Measurements from ENCODE around the gene SUPT20H. TPM values are rescaled to one million over a fixed set of nuclear protein-coding genes. Genes with fewer than 3 reads are reported as not detected.

Gene SUPT20H
- polyA plus RNA-seq (80.7 and 89.2 TPM in 2 replicates), polyA minus RNA-seq (152 and 179 TPM in 2 replicates)

GRCh38 chr13:37058910-37059847 is at the start of gene SUPT20H:
SUPT20H (minus strand) TSS chr13:37059688; CDS start chr13:37051490, 8,198 bp downstream.
- Histone ChIP-seq H3F3A (ENCODE audit: insufficient read depth, low read length, poor library complexity, severe bottlenecking) (no peaks in the 10 kb centered on the region), H3K9me3 (ENCODE audit: low read length) (no peaks in the 10 kb centered on the region), H3K36me3 (ENCODE audit: insufficient read depth, low read length) (no peaks in the 10 kb centered on the region), H3K79me2 (replicated peaks; ENCODE audit: insufficient read depth, low read length) (peaks cover 22% of the 10 kb centered on the region), H3K27ac (ENCODE audit: low read length) (peak within 1 kb of the TSS; percentile 90), H2AFZ (ENCODE audit: low read depth, low read length) (peak within 1 kb of the TSS; percentile 86), H3K9me2 (ENCODE audit: insufficient read depth, low read length) (no peaks in the 10 kb centered on the region), H3K4me2 (ENCODE audit: low read length) (peak within 1 kb of the TSS; percentile 69), H3K4me3 (ENCODE audit: low read length) (peak within 1 kb of the TSS; percentile 88), H3K27me3 (ENCODE audit: insufficient read depth, low read depth, low read length) (no peaks in the 10 kb centered on the region), H4K20me1 (ENCODE audit: insufficient read depth) (no peaks in the 10 kb centered on the region), H3K9ac (ENCODE audit: low read length) (peak within 1 kb of the TSS; percentile 96)
- TF ChIP-seq TAF1 (IDR thresholded peaks at IDR 0.05; ENCODE audit: low read depth): peak; percentile 33
- TF ChIP-seq, protein P1, sequence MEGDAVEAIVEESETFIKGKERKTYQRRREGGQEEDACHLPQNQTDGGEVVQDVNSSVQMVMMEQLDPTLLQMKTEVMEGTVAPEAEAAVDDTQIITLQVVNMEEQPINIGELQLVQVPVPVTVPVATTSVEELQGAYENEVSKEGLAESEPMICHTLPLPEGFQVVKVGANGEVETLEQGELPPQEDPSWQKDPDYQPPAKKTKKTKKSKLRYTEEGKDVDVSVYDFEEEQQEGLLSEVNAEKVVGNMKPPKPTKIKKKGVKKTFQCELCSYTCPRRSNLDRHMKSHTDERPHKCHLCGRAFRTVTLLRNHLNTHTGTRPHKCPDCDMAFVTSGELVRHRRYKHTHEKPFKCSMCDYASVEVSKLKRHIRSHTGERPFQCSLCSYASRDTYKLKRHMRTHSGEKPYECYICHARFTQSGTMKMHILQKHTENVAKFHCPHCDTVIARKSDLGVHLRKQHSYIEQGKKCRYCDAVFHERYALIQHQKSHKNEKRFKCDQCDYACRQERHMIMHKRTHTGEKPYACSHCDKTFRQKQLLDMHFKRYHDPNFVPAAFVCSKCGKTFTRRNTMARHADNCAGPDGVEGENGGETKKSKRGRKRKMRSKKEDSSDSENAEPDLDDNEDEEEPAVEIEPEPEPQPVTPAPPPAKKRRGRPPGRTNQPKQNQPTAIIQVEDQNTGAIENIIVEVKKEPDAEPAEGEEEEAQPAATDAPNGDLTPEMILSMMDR (IDR thresholded peaks at IDR 0.05; ENCODE audit: poor library complexity, severe bottlenecking): no peak
- no peak for TF ChIP-seq RAD21 (conservative IDR thresholded peaks at IDR 0.05)
- TF ChIP-seq EZH2 (IDR thresholded peaks at IDR 0.05; ENCODE audit: borderline replicate concordance, insufficient read depth, low read length, poor library complexity, severe bottlenecking): no peak
- TF ChIP-seq REST (IDR thresholded peaks at IDR 0.05; ENCODE audit: borderline replicate concordance): peak; percentile 73
- TF ChIP-seq MXI1 (conservative IDR thresholded peaks at IDR 0.05; ENCODE audit: poor library complexity, severe bottlenecking): peak; percentile 64
- TF ChIP-seq POLR2AphosphoS5 (IDR thresholded peaks at IDR 0.05): peak; percentile 99
- TF ChIP-seq EP300 (conservative IDR thresholded peaks at IDR 0.05; ENCODE audit: poor library complexity, severe bottlenecking): peak; percentile 31
- TF ChIP-seq SMC3 (conservative IDR thresholded peaks at IDR 0.05; ENCODE audit: poor library complexity): no peak

DNA sequence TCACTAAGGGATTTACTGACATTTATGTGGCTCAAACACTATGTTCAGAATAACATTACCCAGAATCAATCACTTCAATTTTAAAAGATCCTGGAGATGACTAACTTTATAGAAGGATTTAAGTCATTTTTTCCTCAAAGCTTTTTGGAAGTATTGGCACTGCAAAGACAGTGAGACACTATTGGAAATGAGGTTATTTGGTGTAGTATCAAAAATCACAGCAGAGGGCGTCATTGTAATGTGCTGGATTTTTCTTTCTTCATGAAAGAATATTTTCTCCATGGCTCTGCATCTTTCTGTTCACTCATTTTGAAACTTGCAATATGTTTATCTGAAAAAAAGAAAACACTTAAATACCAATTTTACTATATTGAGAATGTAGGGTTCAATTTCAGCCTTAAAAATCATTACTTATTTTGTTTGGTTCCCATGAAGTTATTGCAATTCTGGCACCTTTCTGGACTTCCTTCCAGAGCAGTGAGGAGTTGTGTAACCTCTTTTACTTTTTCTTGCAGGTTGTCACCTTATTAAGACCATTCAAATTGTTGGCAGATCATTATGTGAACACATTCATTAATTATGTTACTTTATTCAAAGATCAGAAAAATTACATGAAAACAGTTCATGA is 49.7 kb upstream of the SUPT20H start:
- Histone ChIP-seq H4K20me1 (ENCODE audit: insufficient read depth) (no peaks in the 10 kb centered on the region), H3K9ac (ENCODE audit: low read length) (no peak overlapping the region), H3K27me3 (ENCODE audit: insufficient read depth, low read depth, low read length) (no peaks in the 10 kb centered on the region), H3K4me2 (ENCODE audit: low read length) (no peak overlapping the region), H3K79me2 (replicated peaks; ENCODE audit: insufficient read depth, low read length) (no peaks in the 10 kb centered on the region), H3K9me3 (ENCODE audit: low read length) (no peaks in the 10 kb centered on the region), H3K4me3 (ENCODE audit: low read length) (no peak overlapping the region), H3K36me3 (ENCODE audit: insufficient read depth, low read length) (no peaks in the 10 kb centered on the region), H3F3A (ENCODE audit: insufficient read depth, low read length, poor library complexity, severe bottlenecking) (no peaks in the 10 kb centered on the region), H3K27ac (ENCODE audit: low read length) (no peak overlapping the region), H3K9me2 (ENCODE audit: insufficient read depth, low read length) (no peaks in the 10 kb centered on the region), H2AFZ (ENCODE audit: low read depth, low read length) (no peak overlapping the region)
- TF ChIP-seq EZH2 (IDR thresholded peaks at IDR 0.05; ENCODE audit: borderline replicate concordance, insufficient read depth, low read length, poor library complexity, severe bottlenecking): no peak
- no peak for TF ChIP-seq REST (IDR thresholded peaks at IDR 0.05; ENCODE audit: borderline replicate concordance)
- no peak for TF ChIP-seq EP300 (conservative IDR thresholded peaks at IDR 0.05; ENCODE audit: poor library complexity, severe bottlenecking)
- peak; percentile 91 for TF ChIP-seq SMC3 (conservative IDR thresholded peaks at IDR 0.05; ENCODE audit: poor library complexity)
- no peak for TF ChIP-seq MXI1 (conservative IDR thresholded peaks at IDR 0.05; ENCODE audit: poor library complexity, severe bottlenecking)
- peak; percentile 91 for TF ChIP-seq RAD21 (conservative IDR thresholded peaks at IDR 0.05)
- TF ChIP-seq, protein P1 (IDR thresholded peaks at IDR 0.05; ENCODE audit: poor library complexity, severe bottlenecking): peak; percentile 84

Measured in neural cell (in vitro differentiated cells).